Measurements from ENCODE around the gene RAB34. TPM values are rescaled to one million over a fixed set of nuclear protein-coding genes. Genes with fewer than 3 reads are reported as not detected.

RAB34 gene
- total RNA-seq, 1 donor from 2014 or later = 11.8 TPM

GRCh38 chr17:28712032-28712704 is 5.5 kb downstream of the RAB34 start:
- no peak for DNase-seq (ENCODE audit: low read depth in 2 of 2)

- no peak for DNase-seq (ENCODE audit: low read depth in 2 of 2)
These were observed 6.0 kb downstream of the RAB34 start, which contains the start of gene PROCA1 for GRCh38 chr17:28711723-28712031. Gene PROCA1, minus strand, starts transcription at chr17:28711888. Its CDS starts 228 bp downstream, at chr17:28711660.

- DNase-seq (ENCODE audit: low read depth in 2 of 2) = peak; percentile 25 to 91
These were observed 6.6 kb downstream of the RAB34 start for GRCh38 chr17:28710861-28711722.

GRCh38 chr17:28707339-28707720 is 10.3 kb downstream of the RAB34 start:
- DNase-seq (ENCODE audit: low read depth in 2 of 2) = no peak

GRCh38 chr17:28706471-28707338 is 11.0 kb downstream of the RAB34 start:
- DNase-seq (ENCODE audit: low read depth in 2 of 2) = no peak

- no peak for DNase-seq (ENCODE audit: low read depth in 2 of 2)
These were observed 11.8 kb downstream of the RAB34 start for GRCh38 chr17:28705728-28706334.

GRCh38 chr17:28705074-28705659 is 12.5 kb downstream of the RAB34 start:
- no peak for DNase-seq (ENCODE audit: low read depth in 2 of 2)

- no peak for DNase-seq (ENCODE audit: low read depth in 2 of 2)
These were observed 13.3 kb downstream of the RAB34 start for GRCh38 chr17:28704219-28704858.

- DNase-seq (ENCODE audit: low read depth in 2 of 2) = no peak
These were observed 14.0 kb downstream of the RAB34 start for GRCh38 chr17:28703552-28704218.

GRCh38 chr17:28702752-28703150 is 14.9 kb downstream of the RAB34 start:
- no peak for DNase-seq (ENCODE audit: low read depth in 2 of 2)

- DNase-seq (ENCODE audit: low read depth in 2 of 2) = peak in 1 of 2 donors; percentile 20
These were observed 15.5 kb downstream of the RAB34 start for GRCh38 chr17:28702026-28702751.

GRCh38 chr17:28700830-28701492 is 16.7 kb downstream of the RAB34 start:
- no peak for DNase-seq (ENCODE audit: low read depth in 2 of 2)

GRCh38 chr17:28700278-28700677 is 17.4 kb downstream of the RAB34 start:
- no peak for DNase-seq (ENCODE audit: low read depth in 2 of 2)

GRCh38 chr17:28698253-28698941 is 19.3 kb downstream of the RAB34 start:
- no peak for DNase-seq (ENCODE audit: low read depth in 2 of 2)

GRCh38 chr17:28693869-28694268 is 23.8 kb downstream of the RAB34 start:
- no peak for DNase-seq (ENCODE audit: low read depth in 2 of 2)

GRCh38 chr17:28689011-28689410 is 28.7 kb downstream of the RAB34 start:
- DNase-seq (ENCODE audit: low read depth in 2 of 2) = no peak

- no peak for DNase-seq (ENCODE audit: low read depth in 2 of 2)
These were observed 29.2 kb downstream of the RAB34 start for GRCh38 chr17:28688481-28688880.

GRCh38 chr17:28686296-28686695 is 31.4 kb downstream of the RAB34 start:
- no peak for DNase-seq (ENCODE audit: low read depth in 2 of 2)
